EH (cell line): ENCODE measurements around the gene NCAM1.

Experiments used
- DNase-seq: peaks from one replicate; pipeline ENCODE4 v3.0.0-alpha.2; 2015; ENCODE audit warnings: low read depth

The NCAM1 gene

DNA sequence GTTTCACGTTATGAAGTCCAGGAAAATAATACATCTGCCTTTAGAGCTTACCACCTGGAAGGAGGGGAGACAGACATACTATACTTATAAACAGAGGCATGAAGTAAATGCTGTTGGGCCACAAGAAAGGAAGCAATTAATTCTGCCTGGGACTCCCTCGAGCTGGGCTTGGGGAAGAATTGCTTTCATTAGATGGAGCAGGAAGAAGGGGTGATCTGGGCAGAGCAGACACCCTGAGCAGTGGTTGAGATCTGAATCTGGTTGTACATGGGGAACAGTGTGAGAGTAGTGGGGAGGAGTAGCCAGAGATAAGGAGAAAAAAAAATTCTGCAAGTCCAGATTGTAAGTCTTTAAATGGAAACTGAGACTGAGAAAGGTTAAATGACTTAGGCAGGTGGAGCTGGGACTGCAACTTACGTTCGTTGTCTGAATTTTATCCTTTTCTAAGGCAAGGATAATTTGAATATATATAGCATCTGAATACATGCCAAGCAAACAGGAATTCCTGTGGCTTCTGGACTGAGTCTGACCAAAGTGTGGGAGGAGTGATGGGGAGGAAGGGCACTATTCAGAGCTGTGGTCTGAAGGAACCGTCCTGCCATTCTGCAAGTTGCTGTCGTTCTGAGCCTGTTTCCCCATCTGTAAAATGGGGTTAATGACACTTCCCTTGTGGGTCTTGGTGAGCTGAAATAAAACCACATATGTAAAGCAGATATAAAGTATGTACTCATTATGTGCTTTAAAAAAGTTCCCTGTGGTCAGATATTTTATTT is 7.9 kb downstream of the NCAM1 start:
- DNase-seq, result peak; percentile 38

DNA sequence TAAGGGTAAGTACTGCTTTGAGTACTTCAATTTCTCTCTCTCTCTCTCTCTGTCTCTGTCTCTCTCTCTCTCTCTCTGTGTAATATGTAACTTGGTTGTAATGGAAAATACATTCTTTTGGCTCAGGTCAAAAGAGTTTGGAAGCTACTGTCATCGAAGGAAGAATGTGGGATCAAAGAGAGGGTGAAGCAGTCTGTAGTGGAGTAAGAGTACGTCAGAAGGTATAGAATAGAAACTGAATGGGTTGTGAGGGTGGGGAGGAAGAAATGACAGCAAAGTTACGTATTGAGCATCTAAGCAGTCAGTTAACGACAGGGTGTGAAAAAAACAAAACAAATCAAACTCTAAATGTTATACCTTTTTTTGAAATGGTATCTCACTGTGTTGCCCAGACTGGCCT is 10.0 kb downstream of the NCAM1 start:
- no peak for DNase-seq

DNA sequence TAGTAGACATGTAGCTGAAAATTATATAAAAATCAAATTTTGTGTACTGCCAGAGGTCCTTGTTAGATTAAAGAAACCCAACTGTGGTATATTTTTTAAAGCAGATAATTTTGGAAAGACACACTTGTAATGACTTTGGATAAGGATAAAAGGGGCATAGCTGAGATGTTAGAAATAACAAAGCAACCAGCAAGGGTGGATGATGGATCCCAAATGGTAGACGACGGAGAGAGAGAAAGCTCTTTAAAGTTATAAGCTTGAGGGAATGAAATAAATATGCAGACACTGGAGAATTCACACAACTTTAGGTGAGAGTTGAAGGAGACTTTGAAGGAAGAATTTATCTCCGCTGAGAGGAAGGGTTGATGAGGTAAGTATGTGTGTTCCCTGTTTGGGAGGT is 10.6 kb downstream of the NCAM1 start:
- DNase-seq, result no peak

DNA sequence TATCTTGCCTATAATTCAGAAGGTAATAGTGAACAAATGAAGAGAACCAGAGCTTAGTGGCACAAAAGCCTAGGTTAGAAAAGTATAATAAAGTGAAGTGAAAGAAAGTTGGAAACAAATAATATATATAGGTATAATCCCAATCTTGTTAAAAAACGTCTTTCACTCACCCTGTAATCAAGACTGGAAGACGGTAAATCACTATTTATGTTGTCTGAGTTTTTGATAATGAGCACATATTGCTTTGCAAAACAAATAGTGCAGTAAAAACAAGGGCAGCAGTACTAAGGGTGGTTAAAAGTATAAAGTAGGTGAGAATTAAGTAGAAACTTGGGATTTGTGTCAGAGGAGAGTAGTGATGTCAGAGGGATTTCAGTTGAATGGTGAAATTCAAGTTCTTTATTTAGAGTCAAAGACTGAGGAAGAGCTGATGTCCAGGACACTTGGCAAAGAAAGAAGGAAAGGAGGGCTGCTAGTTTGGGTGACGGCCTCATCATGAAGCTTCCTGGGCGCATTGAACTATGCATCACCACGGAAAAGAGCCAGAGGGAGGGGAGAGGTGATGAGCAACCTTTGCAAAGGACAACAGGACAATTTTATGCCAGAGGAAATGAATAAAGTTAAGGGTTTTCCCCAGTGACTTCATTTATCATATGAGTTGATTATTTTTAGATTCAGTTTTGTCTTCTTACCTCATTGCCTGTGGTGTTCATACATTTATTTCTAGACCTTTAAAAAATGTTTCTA is 11.4 kb downstream of the NCAM1 start:
- DNase-seq, result no peak

- no peak for DNase-seq
Measured at GRCh38 chr11:112975051-112975450, 13.8 kb downstream of the NCAM1 start.

DNA sequence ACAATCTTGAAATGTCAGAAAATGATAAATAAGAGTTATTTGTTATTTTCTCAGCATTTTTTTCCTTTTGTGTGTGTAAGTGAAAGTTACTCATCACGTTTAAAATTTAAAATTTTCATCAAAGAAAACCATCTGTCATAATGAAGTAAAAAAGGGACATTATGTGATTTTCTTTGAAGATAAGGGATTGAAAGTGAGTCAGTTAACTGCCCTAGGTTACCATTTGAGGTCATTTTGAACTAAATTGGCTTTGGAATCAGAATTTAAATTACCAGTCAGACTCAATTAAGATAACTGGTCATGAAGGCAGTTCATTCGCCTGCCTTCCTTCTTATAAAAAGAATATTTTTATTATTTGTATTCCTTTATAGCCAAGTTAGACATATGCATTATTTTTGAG is 14.3 kb downstream of the NCAM1 start:
- no peak for DNase-seq

DNA sequence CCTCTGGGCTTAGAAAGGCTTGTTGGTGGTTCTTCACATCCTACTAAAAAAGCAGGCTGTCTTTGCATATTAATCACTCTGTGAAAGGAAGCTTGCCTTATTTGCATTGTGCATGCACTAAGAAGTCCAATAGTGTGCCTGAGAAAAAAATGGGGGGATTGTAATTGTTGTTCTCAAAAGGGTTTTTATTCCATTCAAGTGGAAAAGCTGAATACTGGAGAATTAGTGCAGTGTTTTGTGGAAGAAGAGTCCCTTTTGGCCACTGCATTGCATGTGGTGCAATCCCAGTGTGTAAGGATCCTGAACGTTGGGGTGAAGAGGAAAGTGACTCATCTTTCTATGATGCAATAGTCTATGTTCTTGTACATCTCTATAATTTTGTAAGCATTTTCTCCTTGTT is 16.5 kb downstream of the NCAM1 start:
- peak; percentile 22 for DNase-seq

GRCh38 chr11:112983887-112984286 is 22.7 kb downstream of the NCAM1 start:
- no peak for DNase-seq

- no peak for DNase-seq
Measured at GRCh38 chr11:112989198-112989597, 28.0 kb downstream of the NCAM1 start.

DNA sequence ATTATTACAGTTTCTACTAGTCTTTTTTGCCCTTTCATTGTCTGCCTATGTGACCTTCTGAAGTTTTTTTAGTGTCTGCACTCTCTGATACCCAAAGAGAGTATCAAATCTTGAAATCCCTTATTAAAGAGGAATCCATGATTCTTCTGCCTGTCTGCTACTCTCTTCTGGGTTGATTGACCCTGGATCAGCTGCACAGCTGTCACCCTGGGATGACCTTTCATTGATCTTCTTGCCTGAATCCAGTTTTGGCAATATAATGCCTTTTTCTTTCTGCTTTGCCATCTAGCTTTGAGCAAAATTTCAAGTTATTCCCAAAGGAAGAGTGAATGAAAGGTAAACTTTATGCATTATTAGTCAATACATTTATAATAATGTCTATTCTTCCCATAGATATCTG is 32.6 kb downstream of the NCAM1 start:
- no peak for DNase-seq

GRCh38 chr11:112995423-112996090 is 34.3 kb downstream of the NCAM1 start:
- DNase-seq, result no peak

- DNase-seq, result no peak
Measured at GRCh38 chr11:112996994-112997393, 35.8 kb downstream of the NCAM1 start.

DNA sequence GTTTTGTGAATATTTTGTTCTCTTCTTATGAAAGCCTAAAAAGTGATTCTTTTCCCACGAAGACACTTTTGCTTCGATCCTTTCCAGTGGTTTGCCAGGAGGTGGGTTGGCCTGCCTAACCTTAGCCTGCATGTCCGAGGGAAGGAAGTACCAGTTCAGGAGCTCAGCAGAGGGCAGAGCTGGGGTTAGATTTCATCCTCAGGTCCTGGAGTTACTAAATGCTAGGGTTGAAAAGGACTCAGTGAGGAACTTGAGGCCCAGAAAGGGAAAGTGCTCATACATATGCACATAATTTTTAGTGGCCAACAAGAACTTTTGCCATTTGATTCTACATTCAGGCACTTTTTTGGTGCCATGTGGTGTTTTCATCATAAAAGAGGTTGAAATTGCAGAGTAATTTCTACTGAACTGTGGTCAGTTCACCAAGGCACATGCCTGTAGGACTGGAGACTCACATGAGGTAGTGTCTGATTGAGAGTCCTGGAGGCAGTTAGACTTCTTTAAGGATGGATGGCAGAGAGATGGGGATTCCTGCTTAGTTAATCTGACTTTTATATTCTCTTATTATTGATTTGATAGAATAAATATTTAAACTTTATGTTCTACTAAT is 36.7 kb downstream of the NCAM1 start:
- no peak for DNase-seq

DNA sequence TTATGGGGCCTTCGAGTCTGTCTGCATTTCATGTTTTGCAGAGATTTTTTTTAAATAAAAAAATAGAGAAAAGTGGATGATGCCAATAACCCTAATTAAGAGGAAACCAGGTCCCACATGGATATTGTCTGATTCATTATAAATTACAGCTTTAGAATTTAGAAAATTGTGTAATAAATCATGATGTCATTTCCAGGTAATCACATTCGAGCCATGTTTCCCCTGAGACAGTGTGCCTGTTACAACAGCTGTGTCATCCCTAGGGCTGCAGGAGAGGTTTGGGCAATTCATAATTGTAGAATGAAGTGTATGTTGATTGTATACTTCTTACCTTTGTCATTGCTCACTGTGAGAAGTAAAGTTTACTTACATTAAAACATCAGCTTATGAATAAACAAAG is 38.3 kb downstream of the NCAM1 start:
- DNase-seq, result no peak

GRCh38 chr11:113001709-113002108 is 40.5 kb downstream of the NCAM1 start:
- no peak for DNase-seq

GRCh38 chr11:113006896-113007445 is 45.8 kb downstream of the NCAM1 start:
- DNase-seq, result no peak

DNA sequence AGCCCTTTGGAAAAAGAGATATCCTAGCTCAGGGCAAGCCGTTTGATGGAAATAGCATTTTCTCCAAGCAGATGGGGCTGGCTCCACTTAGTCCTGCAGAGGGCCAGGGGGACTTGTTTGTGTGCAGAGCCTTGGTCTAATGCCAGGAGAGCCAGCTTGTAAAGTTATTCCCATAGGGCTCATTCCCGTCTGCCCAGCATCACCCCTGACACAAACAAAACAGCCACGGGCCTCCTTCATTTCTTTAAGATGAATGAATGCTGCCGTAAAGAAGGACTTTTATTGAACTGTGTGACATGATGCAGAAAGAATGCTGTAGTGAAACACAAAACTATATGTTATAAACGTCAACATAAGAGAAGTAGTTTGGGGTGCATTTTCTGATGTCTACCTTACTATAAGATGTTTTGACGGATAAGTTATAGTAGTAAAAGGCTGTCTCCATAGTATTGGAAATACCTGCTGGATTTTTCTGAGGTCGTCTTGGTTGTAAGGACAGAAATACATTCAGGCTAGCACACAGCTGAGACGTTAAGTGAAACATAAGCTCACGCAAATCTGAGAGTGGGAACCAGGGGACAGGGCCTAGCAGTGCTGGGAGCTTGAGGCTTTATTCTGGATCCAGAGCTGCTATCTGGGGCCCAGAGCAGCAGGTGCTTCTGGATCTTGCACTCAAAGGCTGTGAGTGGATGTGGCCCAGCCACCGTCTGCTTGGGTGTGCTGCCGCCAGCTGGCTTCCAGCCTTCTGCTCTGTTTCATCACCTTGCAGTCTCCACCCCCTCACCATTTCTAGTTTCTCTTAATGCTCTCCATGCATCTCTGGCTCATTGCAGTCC is 53.3 kb downstream of the NCAM1 start:
- peak; percentile 19 for DNase-seq

DNA sequence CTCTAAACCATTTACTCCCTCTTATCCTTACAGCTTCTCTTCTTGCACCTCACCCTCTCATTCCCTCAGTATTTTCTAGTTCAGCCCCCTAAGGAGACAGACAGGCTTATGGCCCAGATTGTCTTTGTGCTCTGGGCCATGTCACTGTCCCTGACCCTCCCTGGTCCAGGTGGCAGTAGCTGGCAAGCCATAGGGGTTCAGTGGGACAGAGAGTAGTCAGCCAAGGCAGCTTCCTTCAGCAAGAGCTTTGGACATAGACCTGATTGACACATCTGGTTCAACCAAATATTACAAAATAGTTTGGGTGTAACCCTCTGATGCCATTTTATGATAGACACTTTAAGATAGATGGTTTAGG is 53.9 kb downstream of the NCAM1 start:
- DNase-seq, result no peak

- no peak for DNase-seq
Measured at GRCh38 chr11:113016905-113017304, 55.7 kb downstream of the NCAM1 start.

DNA sequence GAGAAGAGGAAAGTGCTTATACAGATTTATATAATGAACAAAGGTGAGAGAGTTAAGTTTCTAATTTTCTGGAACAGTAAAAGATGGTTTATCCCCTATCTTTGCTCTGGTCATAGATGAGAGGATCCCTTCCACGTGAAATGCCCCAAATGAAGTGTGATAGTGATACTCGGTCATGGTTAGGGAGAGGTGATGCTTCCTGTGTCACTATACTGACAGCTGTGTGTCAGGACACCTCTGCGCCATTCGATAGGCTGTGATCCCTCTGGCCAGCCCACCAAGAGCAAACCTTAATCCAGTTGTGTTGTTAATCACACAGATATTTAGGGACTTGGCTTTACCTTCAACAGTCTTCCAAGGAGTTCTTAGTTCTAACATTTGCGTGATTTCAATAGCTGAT is 57.7 kb downstream of the NCAM1 start:
- no peak for DNase-seq

- no peak for DNase-seq
Measured at GRCh38 chr11:113019711-113020110, 58.5 kb downstream of the NCAM1 start.

DNA sequence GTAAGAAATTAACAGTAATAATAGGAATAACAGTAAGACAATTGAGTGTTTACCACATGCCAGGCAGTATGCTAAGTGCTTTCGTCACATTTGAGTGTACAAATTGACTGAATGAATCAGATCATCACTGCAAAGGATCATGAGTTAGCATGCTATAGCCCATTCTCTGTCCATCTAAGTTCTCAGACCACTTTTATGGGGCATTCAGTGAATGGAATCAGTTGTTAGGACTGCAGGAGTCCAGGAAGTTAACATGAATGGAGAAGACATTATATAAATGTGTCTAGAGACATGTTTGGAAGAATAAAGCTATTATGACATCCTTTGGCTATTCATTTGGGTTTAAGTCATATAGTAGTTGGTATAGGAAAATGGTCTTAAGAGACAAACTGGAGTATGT is 59.9 kb downstream of the NCAM1 start:
- DNase-seq, result no peak
